HEK293 (cell line): Measurements from ENCODE around the gene HIBCH.

Source experiments
- CTCF ChIA-PET: fragments of 350-600 bp; formaldehyde crosslinking; extraction: SDS; loops from one replicate; lab custom pipeline; 2021; ENCODE audit warnings: antibody characterized with exemption; lab: Yijun Ruan, JAX
- POLR2A ChIA-PET: fragments of 300-600 bp; formaldehyde crosslinking; extraction: SDS; loops from one replicate; lab custom pipeline; 2020; ENCODE audit warnings: antibody characterized with exemption, inconsistent platforms; lab: Yijun Ruan, JAX
- H3K27ac ChIP-seq: fragments of 200-500 bp; sonication (Bioruptor generic); 2 replicates; pipeline ENCODE4 v1.5.1; 2014; ENCODE audit warnings: low read depth, low read length, control low read depth, inconsistent platforms; ENCODE audit errors: extremely low read depth
- H3K36me3 ChIP-seq, 2 experiments: fragments of 200-500 bp in 1 of 2; sonication (Bioruptor generic) in 1 of 2; 1 replicate in 1 of 2; 2 replicates in 1 of 2; pipeline ENCODE4 v1.5.1; 2014 to 2017; ENCODE audit warnings: inconsistent platforms in 2 of 2, low read length in 2 of 2; ENCODE audit not compliant: control insufficient read depth in 2 of 2, insufficient read depth in 1 of 2
- H3K4me1 ChIP-seq: fragments of 200-500 bp; sonication (Bioruptor generic); 2 replicates; pipeline ENCODE4 v1.5.1; 2014; ENCODE audit warnings: mild to moderate bottlenecking, low read length, inconsistent platforms; ENCODE audit not compliant: control insufficient read depth, insufficient read depth
- H3K4me3 ChIP-seq: 2 replicates; pipeline ENCODE4 v1.5.1; 2011; ENCODE audit warnings: low read depth, mild to moderate bottlenecking, control low read depth, low read length, moderate library complexity
- H3K9me3 ChIP-seq: fragments of 200-500 bp; sonication (Bioruptor generic); 2 replicates; pipeline ENCODE4 v1.5.1; 2014; ENCODE audit warnings: low read depth, low read length, inconsistent platforms; ENCODE audit not compliant: control insufficient read depth, insufficient read depth
- BCL11A ChIP-seq: fragments of 450-650 bp; formaldehyde crosslinking; IDR thresholded peaks from 2 replicates; pipeline ENCODE4 v1.5.1; 2016; ENCODE audit warnings: low read depth, missing biosample characterization, missing genetic modification characterization
- GLI4 ChIP-seq: fragments of 450-650 bp; formaldehyde crosslinking; IDR thresholded peaks from 2 replicates; pipeline ENCODE4 v1.5.1; 2016; ENCODE audit warnings: missing biosample characterization, missing genetic modification characterization
- KLF1 ChIP-seq: fragments of 450-650 bp; formaldehyde crosslinking; IDR thresholded peaks from 2 replicates; pipeline ENCODE4 v1.5.1; 2016; ENCODE audit warnings: missing biosample characterization, missing genetic modification characterization
- MEIS1 ChIP-seq: sonication (generic); formaldehyde crosslinking; IDR thresholded peaks from 2 replicates; pipeline ENCODE4 v1.8.1; 2022; ENCODE audit warnings: missing genetic modification reagents, mild to moderate bottlenecking, borderline replicate concordance
- REPIN1 ChIP-seq: fragments of 450-650 bp; formaldehyde crosslinking; IDR thresholded peaks from 2 replicates; pipeline ENCODE4 v1.5.1; 2017; ENCODE audit warnings: missing biosample characterization, missing genetic modification characterization, low read depth
- SP7 ChIP-seq: fragments of 450-650 bp; formaldehyde crosslinking; IDR thresholded peaks from 2 replicates; pipeline ENCODE4 v1.5.1; 2016; ENCODE audit warnings: missing biosample characterization, missing genetic modification characterization
- ZBTB6 ChIP-seq: fragments of 450-650 bp; formaldehyde crosslinking; IDR thresholded peaks from 2 replicates; pipeline ENCODE4 v1.5.1; 2017; ENCODE audit warnings: missing biosample characterization, missing genetic modification characterization
- ZEB2 ChIP-seq: fragments of 450-650 bp; formaldehyde crosslinking; IDR thresholded peaks from 2 replicates; pipeline ENCODE4 v1.5.1; 2016; ENCODE audit warnings: missing biosample characterization, missing genetic modification characterization
- ZNF114 ChIP-seq: fragments of 450-650 bp; formaldehyde crosslinking; IDR thresholded peaks from 2 replicates; pipeline ENCODE4 v1.5.0; 2017; ENCODE audit warnings: missing biosample characterization, missing genetic modification characterization
- ZNF174 ChIP-seq: fragments of 450-650 bp; formaldehyde crosslinking; IDR thresholded peaks from 2 replicates; pipeline ENCODE4 v1.5.0; 2017; ENCODE audit warnings: missing biosample characterization, mild to moderate bottlenecking, missing genetic modification characterization
- ZNF280C ChIP-seq: fragments of 450-650 bp; formaldehyde crosslinking; IDR thresholded peaks from 2 replicates; pipeline ENCODE4 v1.5.1; 2016; ENCODE audit warnings: missing biosample characterization, missing genetic modification characterization
- ZNF302 ChIP-seq: fragments of 450-650 bp; formaldehyde crosslinking; IDR thresholded peaks from 2 replicates; pipeline ENCODE4 v1.5.1; 2016; ENCODE audit warnings: missing biosample characterization, missing genetic modification characterization, low read depth
- ZNF311 ChIP-seq: fragments of 450-650 bp; formaldehyde crosslinking; IDR thresholded peaks from 2 replicates; pipeline ENCODE4 v1.5.1; 2017; ENCODE audit warnings: missing biosample characterization, missing genetic modification characterization, borderline replicate concordance
- ZNF398 ChIP-seq: fragments of 450-650 bp; formaldehyde crosslinking; IDR thresholded peaks from 2 replicates; pipeline ENCODE4 v1.5.1; 2017; ENCODE audit warnings: missing biosample characterization, missing genetic modification characterization
- ZNF433 ChIP-seq: fragments of 450-650 bp; formaldehyde crosslinking; IDR thresholded peaks from 2 replicates; pipeline ENCODE4 v1.5.1; 2016; ENCODE audit warnings: missing biosample characterization, missing genetic modification characterization, low read depth
- ZNF558 ChIP-seq: fragments of 450-650 bp; formaldehyde crosslinking; IDR thresholded peaks from 2 replicates; pipeline ENCODE4 v1.5.1; 2016; ENCODE audit warnings: missing biosample characterization, missing genetic modification characterization
- ZNF639 ChIP-seq: fragments of 450-650 bp; formaldehyde crosslinking; IDR thresholded peaks from 2 replicates; pipeline ENCODE4 v1.5.1; 2016; ENCODE audit warnings: missing biosample characterization, missing genetic modification characterization
- ZNF707 ChIP-seq: fragments of 450-650 bp; formaldehyde crosslinking; IDR thresholded peaks from 2 replicates; pipeline ENCODE4 v1.5.1; 2016; ENCODE audit warnings: missing biosample characterization, missing genetic modification characterization
- ZNF747 ChIP-seq: fragments of 450-650 bp; formaldehyde crosslinking; IDR thresholded peaks from 2 replicates; pipeline ENCODE4 v1.5.1; 2016; ENCODE audit warnings: missing biosample characterization, missing genetic modification characterization
- ZSCAN23 ChIP-seq: fragments of 450-650 bp; formaldehyde crosslinking; IDR thresholded peaks from 2 replicates; pipeline ENCODE4 v1.5.1; 2016; ENCODE audit warnings: missing biosample characterization, missing genetic modification characterization

Gene HIBCH

GRCh38 chr2:190215620-190216019 is 104.0 kb downstream of the HIBCH start:
- H3K9me3 ChIP-seq, result no peaks in the 10 kb centered on the region
- peaks cover 4% of the 10 kb centered on the region for H3K4me1 ChIP-seq
- no peak for TF ChIP-seq ZNF398
- no peak for TF ChIP-seq GLI4 (tag by site-specific recombination)
- TF ChIP-seq ZNF707, result no peak
- no peak for TF ChIP-seq MEIS1
- no peak for TF ChIP-seq ZNF639
- no peak for TF ChIP-seq ZSCAN23 (tag by site-specific recombination)
- no peak for TF ChIP-seq SP7 (tag by site-specific recombination)
- no peak for TF ChIP-seq ZNF747 (tag by site-specific recombination)
- no peak overlapping the region for H3K27ac ChIP-seq
- no peak overlapping the region for H3K4me3 ChIP-seq
- peaks cover 0 to 16% of the 10 kb centered on the region in 2 experiments; a peak in 1 of 3 replicates for H3K36me3 ChIP-seq
- ChIA-PET POLR2A (no interaction called here), CTCF (no interaction called here)

- Histone ChIP-seq H3K4me3 (no peak overlapping the region), H3K4me1 (peaks cover 4% of the 10 kb centered on the region), H3K27ac (no peak overlapping the region), H3K9me3 (no peaks in the 10 kb centered on the region), H3K36me3 (peaks cover 0 to 14% of the 10 kb centered on the region in 2 experiments; a peak in 1 of 3 replicates)
- POLR2A ChIA-PET, result no interaction called here
- no peak for TF ChIP-seq BCL11A (tag by site-specific recombination)
- TF ChIP-seq ZNF433 (tag by site-specific recombination), result no peak
- TF ChIP-seq ZNF174 (tag by site-specific recombination), result no peak
- no peak for TF ChIP-seq ZNF558 (tag by site-specific recombination)
- no peak for TF ChIP-seq ZNF639
- no peak for TF ChIP-seq REPIN1 (tag by site-specific recombination)
- CTCF ChIA-PET, result no interaction called here
These were observed 105.0 kb downstream of the HIBCH start for GRCh38 chr2:190214426-190215194.

- POLR2A ChIA-PET, result no interaction called here
- no peak for TF ChIP-seq KLF1 (tag by site-specific recombination)
- TF ChIP-seq ZNF114 (tag by site-specific recombination), result no peak
- no peak for TF ChIP-seq ZBTB6 (tag by site-specific recombination)
- TF ChIP-seq ZNF280C (tag by site-specific recombination), result no peak
- TF ChIP-seq ZNF311, result no peak
- no peak for TF ChIP-seq ZEB2 (tag by site-specific recombination)
- no peak for TF ChIP-seq ZNF302 (tag by site-specific recombination)
These were observed 105.9 kb downstream of the HIBCH start for GRCh38 chr2:190213441-190214335.

More at GRCh38 chr2:190213441-190214335, 105.9 kb downstream of the HIBCH start:
- CTCF ChIA-PET, result no interaction called here
- Histone ChIP-seq H3K36me3 (peaks cover 0 to 12% of the 10 kb centered on the region in 2 experiments; a peak in 1 of 3 replicates), H3K4me1 (peaks cover 4% of the 10 kb centered on the region), H3K4me3 (no peak overlapping the region), H3K27ac (no peak overlapping the region), H3K9me3 (no peaks in the 10 kb centered on the region)
